ENCODE results near the gene COPS3.

- TF ChIP-seq EP300 (IDR thresholded peaks at IDR 0.05; ENCODE audit: low read depth) (no peak), CTCF (IDR thresholded peaks at IDR 0.05) (no peak)
Measured at GRCh38 chr17:17201907-17202306, 79.1 kb downstream of the COPS3 start.
